Gastroesophageal sphincter (tissue), 3 donors: ENCODE measurements around the gene POMT2.

ENCODE experiments used
- POLR2A ChIP-seq, 2 donors: fragments of 450-650 bp; IDR thresholded peaks; one replicate each; pipeline ENCODE4 v1.6.1; 2017; ENCODE audit warnings: antibody characterized with exemption in 2 of 2, mild to moderate bottlenecking in 2 of 2, moderate library complexity in 1 of 2
- TF ChIP-seq, protein P1 (sequence below), 4 experiments: fragments of 200-600 bp in 2 of 4; fragments of 450-650 bp in 2 of 4; sonication (generic) in 1 of 4; IDR thresholded peaks; one replicate each; pipeline ENCODE4 v1.5.1; 2017 to 2019; ENCODE audit warnings: antibody characterized with exemption in 4 of 4, mild to moderate bottlenecking in 2 of 4, moderate library complexity in 2 of 4

DNA sequence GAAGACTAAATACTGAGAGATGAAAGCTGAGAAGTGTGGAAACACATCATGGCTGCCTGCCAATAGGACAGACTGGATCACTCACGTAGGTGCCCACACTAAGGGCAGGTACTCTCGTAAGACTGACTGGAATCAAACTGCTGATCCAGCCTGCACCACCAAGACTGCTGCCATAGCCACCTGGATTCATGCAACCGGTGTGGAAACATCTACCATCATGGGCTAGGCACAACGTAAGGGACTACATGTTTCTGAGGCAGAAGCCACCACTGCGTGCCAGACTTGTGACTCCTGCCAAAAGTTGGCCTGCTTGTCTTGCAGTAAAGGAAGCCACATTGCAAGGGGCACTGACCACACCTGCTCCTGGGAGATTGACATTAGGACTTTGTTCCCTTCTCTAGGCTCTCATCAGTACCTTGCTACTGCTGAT, 3.8 kb downstream of the POMT2 start:
- TF ChIP-seq, protein P1, sequence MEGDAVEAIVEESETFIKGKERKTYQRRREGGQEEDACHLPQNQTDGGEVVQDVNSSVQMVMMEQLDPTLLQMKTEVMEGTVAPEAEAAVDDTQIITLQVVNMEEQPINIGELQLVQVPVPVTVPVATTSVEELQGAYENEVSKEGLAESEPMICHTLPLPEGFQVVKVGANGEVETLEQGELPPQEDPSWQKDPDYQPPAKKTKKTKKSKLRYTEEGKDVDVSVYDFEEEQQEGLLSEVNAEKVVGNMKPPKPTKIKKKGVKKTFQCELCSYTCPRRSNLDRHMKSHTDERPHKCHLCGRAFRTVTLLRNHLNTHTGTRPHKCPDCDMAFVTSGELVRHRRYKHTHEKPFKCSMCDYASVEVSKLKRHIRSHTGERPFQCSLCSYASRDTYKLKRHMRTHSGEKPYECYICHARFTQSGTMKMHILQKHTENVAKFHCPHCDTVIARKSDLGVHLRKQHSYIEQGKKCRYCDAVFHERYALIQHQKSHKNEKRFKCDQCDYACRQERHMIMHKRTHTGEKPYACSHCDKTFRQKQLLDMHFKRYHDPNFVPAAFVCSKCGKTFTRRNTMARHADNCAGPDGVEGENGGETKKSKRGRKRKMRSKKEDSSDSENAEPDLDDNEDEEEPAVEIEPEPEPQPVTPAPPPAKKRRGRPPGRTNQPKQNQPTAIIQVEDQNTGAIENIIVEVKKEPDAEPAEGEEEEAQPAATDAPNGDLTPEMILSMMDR (IDR thresholded peaks at IDR 0.05), result no peak
- no peak for TF ChIP-seq POLR2A (IDR thresholded peaks at IDR 0.05)
